GM13976 (cell line): ENCODE measurements around the gene RCL1.
"Not testable (repeated sequence)": the region's sequence is repeated elsewhere in the genome, so short reads cannot be mapped to it uniquely, and the experiment has no call there.

Source experiments
- DNase-seq: peaks from one replicate; pipeline ENCODE4 v3.0.0; 2012; ENCODE audit warnings: low spot score
- in situ Hi-C: fragments of 300-500 bp; cut with MboI; formaldehyde crosslinking; loops from one replicate; pipeline ENCODE4 v1.12.0; 2022; ENCODE audit warnings: low sequenced_read_pairs, mixed read lengths, inconsistent platforms; ENCODE audit not compliant: unreplicated experiment
- TF ChIP-seq, protein P1 (sequence below): IDR thresholded peaks from 2 replicates; pipeline ENCODE4 v1.5.1; 2012; ENCODE audit warnings: borderline replicate concordance, mild to moderate bottlenecking; ENCODE audit not compliant: insufficient read depth; ENCODE audit errors: extremely low read depth, missing control alignments, control extremely low read depth

The RCL1 gene, protein sequence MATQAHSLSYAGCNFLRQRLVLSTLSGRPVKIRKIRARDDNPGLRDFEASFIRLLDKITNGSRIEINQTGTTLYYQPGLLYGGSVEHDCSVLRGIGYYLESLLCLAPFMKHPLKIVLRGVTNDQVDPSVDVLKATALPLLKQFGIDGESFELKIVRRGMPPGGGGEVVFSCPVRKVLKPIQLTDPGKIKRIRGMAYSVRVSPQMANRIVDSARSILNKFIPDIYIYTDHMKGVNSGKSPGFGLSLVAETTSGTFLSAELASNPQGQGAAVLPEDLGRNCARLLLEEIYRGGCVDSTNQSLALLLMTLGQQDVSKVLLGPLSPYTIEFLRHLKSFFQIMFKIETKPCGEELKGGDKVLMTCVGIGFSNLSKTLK

DNA sequence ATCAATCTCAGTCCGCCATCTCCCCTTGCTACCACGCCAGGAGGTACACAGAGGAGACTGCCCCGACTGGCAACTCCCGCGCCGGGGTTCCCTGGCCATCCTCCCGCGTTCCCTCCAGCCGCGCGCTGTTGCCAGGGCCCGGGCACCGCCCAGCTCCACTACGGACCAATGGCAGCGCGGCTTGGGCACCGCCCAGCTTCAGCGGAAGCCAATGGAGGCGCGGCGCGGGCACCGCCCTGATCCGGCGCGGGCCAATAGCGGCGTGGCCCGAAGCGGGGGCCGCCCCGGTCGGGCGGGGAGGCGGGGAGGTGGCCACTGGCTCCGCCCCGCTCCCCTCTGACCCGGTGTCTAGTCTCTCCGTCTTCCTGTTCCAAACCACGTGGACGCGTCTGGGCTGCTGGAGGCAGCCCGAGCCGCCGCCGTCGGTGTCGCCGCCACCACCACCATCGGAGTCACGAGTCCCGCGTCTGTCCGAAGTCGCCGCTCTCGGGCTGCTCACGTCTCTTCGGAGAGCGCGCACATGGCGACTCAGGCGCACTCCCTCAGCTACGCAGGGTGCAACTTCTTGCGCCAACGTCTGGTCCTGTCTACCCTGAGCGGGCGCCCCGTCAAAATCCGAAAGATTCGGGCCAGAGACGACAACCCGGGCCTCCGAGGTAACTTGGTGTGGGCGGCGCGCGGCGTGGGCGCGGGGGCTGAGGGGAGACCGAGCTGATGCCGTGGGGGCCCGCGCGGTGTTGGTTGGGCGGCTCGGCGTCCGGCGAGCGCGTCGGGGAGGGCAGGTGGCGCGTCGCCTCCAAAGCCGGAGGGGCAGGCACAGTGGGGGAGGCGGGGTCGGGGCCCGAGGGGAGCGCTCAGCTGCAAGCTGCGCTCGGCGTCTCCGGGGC, at the start of gene RCL1:
Gene RCL1, plus strand, starts transcription at position 373 of the 887 bp plus-strand sequence. Its CDS starts 148 bp downstream, at position 521.
- peak; percentile 98 for DNase-seq
- TF ChIP-seq, protein P1, sequence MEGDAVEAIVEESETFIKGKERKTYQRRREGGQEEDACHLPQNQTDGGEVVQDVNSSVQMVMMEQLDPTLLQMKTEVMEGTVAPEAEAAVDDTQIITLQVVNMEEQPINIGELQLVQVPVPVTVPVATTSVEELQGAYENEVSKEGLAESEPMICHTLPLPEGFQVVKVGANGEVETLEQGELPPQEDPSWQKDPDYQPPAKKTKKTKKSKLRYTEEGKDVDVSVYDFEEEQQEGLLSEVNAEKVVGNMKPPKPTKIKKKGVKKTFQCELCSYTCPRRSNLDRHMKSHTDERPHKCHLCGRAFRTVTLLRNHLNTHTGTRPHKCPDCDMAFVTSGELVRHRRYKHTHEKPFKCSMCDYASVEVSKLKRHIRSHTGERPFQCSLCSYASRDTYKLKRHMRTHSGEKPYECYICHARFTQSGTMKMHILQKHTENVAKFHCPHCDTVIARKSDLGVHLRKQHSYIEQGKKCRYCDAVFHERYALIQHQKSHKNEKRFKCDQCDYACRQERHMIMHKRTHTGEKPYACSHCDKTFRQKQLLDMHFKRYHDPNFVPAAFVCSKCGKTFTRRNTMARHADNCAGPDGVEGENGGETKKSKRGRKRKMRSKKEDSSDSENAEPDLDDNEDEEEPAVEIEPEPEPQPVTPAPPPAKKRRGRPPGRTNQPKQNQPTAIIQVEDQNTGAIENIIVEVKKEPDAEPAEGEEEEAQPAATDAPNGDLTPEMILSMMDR = no peak
- in situ Hi-C loops = no loop called here

DNA sequence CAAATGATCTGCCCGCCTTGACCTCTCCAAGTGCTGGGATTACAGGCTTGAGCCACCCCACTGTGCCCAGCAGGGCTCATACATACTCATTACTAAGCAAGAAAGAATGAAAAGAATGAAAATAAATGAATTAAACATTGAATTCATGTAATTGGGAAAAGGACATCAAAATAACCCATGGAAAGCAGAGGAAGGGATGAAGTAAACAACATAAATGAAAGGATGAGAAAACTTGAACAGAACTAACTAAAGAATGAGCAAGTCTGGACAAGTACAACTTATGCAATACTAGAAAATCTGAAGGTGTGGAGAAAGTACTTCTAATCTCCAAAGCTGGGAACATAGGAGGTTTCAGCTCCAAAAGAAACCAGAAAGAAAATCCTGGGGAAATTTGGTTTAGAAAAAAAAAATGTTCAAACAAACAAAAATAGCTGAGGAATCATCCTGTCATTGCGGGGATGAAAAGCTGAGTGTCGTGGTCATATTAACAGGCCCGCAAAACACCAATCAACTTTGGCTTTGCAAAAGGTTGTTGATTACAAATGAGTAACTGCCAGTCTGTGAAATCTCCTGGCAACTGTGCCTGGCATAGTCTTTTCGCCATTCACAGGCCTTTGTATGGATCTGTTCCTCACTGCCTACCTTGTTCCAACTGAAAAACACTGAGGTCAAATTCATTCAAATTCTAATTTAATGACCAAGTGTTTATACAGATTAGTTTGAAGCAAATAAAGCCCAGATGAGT, 49.4 kb upstream of the RCL1 start:
- TF ChIP-seq, protein P1 = no peak
- in situ Hi-C loops = loop anchor here (10.0 kb wide), 1 partner anchor 851 kb away; no protein-coding TSS in a partner anchor
- no peak for DNase-seq

GRCh38 chr9:4746278-4747030, 46.3 kb upstream of the RCL1 start:
- TF ChIP-seq, protein P1 = no peak
- in situ Hi-C loops = loop anchor here (10.0 kb wide), 1 partner anchor 848 kb away; no protein-coding TSS in a partner anchor
- DNase-seq = no peak

DNA sequence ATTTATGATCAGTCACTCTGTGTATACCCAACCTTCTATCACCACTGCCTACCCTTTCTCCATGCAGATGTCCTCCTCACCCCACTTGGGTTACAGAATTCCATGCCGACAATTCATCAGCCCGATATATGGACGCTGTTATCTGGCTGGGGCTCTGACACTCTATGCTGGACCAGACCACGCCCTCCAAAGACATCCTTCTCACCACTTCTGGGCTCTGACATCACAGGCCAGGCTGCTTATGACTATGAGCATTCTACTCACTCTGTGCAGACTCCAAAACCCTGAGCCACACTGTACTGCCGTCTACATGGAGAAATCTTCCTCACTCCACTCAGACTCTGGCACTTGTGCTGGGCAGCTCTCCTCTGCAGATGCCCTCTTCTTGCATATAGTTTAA, 44.1 kb upstream of the RCL1 start:
- TF ChIP-seq, protein P1 = no peak
- no peak for DNase-seq
- in situ Hi-C loops = loop anchor here (10.0 kb wide), 1 partner anchor 846 kb away; no protein-coding TSS in a partner anchor

DNA sequence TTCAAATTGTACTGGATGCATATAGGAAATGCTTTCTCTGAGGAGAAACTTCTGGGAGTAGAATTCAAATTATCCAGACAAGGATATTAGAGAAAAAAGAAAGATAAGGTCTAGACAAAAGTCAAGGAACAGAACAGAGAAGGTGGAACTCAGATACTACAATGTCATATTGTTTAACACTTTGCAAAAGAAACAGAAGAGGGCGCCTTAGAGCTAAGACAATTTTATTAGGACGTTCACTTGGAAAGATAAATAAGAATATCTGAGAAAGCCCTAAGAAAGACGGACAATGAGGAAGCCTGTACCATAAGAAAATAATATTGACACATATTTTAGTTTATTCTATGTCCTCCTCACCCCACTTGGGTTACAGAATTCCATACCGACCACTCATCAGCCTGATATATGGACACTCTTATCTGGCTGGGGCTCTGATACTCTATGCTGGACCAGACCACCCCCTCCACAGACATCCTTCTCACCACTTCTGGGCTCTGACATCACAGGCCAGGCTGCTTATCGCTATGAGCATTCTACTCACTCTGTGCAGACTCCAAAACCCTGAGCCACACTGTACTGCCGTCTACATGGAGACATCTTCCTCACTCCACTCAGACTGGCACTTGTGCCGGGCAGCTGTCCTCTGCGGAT, 42.6 kb upstream of the RCL1 start:
- DNase-seq = peak; percentile 36
- TF ChIP-seq, protein P1 = peak; percentile 51
- in situ Hi-C loops = loop anchor here (10.0 kb wide), 1 partner anchor 675 kb away; no protein-coding TSS in a partner anchor

DNA sequence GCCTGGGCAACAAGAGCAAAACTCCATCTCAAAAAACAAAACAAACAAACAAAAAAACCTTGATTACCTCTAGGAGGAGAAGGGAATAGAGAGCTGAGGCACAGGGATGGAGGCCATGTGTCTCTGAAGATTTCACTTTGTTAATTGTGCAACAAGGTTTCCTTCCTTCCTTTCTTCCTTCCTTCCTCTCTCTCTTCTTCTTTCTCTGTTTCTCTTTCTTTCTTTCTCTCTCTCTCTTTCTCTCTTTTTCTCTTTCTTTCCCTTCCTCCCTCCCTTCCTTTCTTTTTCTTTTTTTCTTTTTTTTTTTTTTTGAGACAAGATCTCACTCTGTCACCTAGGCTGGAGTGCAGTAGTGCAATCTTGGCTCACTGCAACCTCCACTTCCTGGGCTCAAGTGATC, 38.2 kb upstream of the RCL1 start:
- DNase-seq = not testable (repeated sequence)
- in situ Hi-C loops = loop anchor here (10.0 kb wide), 1 partner anchor 670 kb away; no protein-coding TSS in a partner anchor
